SK-N-SH (cell line): ENCODE measurements around the gene MYO1D.

Source experiments
- ELF1 ChIP-seq: IDR thresholded peaks from 2 replicates; pipeline ENCODE4 v1.4.0; 2012
- EZH2phosphoT487 ChIP-seq: fragments of 200-600 bp; sonication (generic); IDR thresholded peaks from 2 replicates; pipeline ENCODE4 v1.6.1; 2017; ENCODE audit warnings: low read depth, mixed run types, mild to moderate bottlenecking, antibody characterized with exemption, moderate library complexity, borderline replicate concordance
- NRF1 ChIP-seq: IDR thresholded peaks from 2 replicates; pipeline ENCODE4 v1.6.1; 2012; ENCODE audit warnings: low read depth, mild to moderate bottlenecking, low read length
- RFX5 ChIP-seq: IDR thresholded peaks from 2 replicates; pipeline ENCODE4 v1.6.1; 2012; ENCODE audit warnings: mild to moderate bottlenecking, improper control_type of control experiment, low read length
- RXRA ChIP-seq: IDR thresholded peaks from 2 replicates; pipeline ENCODE4 v1.4.0; 2012; ENCODE audit warnings: low read depth, mild to moderate bottlenecking, borderline replicate concordance
- SMC3 ChIP-seq: IDR thresholded peaks from 2 replicates; pipeline ENCODE4 v1.6.1; 2012; ENCODE audit warnings: low read depth, low read length, improper control_type of control experiment
- TEAD4 ChIP-seq: IDR thresholded peaks from 2 replicates; pipeline ENCODE4 v1.4.0; 2012; ENCODE audit warnings: mild to moderate bottlenecking, borderline replicate concordance; ENCODE audit not compliant: insufficient read depth
- TF ChIP-seq, protein P1 (sequence below): fragments of 200-600 bp; sonication (generic); IDR thresholded peaks from 2 replicates; pipeline ENCODE4 v1.6.1; 2017; ENCODE audit warnings: antibody characterized with exemption, mild to moderate bottlenecking, moderate library complexity
- TF ChIP-seq, protein P2 (sequence below): IDR thresholded peaks from 2 replicates; pipeline ENCODE4 v1.6.1; 2012; ENCODE audit warnings: mild to moderate bottlenecking, low read depth, low read length, moderate library complexity
- TF ChIP-seq, protein P3 (sequence below): IDR thresholded peaks from 2 replicates; pipeline ENCODE4 v1.4.0; 2012; ENCODE audit warnings: low read depth
- TF ChIP-seq, protein P4 (sequence below): IDR thresholded peaks from 2 replicates; pipeline ENCODE4 v1.4.0; 2012; ENCODE audit warnings: low read depth, borderline replicate concordance

DNA sequence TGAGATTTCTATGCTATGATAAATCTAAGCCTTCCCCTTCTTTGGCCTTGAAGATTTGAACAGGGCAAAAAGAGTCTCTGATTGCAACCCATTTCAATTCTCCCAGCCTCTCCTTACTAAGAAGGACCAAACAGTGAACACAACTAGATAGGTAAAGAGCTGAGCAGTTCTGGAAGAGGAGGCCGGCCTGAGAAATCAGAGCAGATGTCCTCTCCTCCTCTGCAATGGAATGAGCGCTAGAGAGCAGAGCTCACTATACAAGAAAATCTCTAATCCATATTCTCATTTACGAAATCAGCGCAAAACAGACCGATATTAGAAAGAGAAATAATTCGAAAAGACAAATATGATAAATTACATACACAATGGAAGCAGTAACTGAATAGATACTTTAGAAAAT is 266.0 kb downstream of the MYO1D start:
- TF ChIP-seq, protein P1, sequence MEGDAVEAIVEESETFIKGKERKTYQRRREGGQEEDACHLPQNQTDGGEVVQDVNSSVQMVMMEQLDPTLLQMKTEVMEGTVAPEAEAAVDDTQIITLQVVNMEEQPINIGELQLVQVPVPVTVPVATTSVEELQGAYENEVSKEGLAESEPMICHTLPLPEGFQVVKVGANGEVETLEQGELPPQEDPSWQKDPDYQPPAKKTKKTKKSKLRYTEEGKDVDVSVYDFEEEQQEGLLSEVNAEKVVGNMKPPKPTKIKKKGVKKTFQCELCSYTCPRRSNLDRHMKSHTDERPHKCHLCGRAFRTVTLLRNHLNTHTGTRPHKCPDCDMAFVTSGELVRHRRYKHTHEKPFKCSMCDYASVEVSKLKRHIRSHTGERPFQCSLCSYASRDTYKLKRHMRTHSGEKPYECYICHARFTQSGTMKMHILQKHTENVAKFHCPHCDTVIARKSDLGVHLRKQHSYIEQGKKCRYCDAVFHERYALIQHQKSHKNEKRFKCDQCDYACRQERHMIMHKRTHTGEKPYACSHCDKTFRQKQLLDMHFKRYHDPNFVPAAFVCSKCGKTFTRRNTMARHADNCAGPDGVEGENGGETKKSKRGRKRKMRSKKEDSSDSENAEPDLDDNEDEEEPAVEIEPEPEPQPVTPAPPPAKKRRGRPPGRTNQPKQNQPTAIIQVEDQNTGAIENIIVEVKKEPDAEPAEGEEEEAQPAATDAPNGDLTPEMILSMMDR = no peak
- TF ChIP-seq SMC3 (no peak), ELF1 (no peak), TEAD4 (no peak), EZH2phosphoT487 (no peak), NRF1 (no peak), RFX5 (no peak), RXRA (no peak)
- TF ChIP-seq, protein P2, sequence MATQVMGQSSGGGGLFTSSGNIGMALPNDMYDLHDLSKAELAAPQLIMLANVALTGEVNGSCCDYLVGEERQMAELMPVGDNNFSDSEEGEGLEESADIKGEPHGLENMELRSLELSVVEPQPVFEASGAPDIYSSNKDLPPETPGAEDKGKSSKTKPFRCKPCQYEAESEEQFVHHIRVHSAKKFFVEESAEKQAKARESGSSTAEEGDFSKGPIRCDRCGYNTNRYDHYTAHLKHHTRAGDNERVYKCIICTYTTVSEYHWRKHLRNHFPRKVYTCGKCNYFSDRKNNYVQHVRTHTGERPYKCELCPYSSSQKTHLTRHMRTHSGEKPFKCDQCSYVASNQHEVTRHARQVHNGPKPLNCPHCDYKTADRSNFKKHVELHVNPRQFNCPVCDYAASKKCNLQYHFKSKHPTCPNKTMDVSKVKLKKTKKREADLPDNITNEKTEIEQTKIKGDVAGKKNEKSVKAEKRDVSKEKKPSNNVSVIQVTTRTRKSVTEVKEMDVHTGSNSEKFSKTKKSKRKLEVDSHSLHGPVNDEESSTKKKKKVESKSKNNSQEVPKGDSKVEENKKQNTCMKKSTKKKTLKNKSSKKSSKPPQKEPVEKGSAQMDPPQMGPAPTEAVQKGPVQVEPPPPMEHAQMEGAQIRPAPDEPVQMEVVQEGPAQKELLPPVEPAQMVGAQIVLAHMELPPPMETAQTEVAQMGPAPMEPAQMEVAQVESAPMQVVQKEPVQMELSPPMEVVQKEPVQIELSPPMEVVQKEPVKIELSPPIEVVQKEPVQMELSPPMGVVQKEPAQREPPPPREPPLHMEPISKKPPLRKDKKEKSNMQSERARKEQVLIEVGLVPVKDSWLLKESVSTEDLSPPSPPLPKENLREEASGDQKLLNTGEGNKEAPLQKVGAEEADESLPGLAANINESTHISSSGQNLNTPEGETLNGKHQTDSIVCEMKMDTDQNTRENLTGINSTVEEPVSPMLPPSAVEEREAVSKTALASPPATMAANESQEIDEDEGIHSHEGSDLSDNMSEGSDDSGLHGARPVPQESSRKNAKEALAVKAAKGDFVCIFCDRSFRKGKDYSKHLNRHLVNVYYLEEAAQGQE = no peak
- TF ChIP-seq, protein P3, sequence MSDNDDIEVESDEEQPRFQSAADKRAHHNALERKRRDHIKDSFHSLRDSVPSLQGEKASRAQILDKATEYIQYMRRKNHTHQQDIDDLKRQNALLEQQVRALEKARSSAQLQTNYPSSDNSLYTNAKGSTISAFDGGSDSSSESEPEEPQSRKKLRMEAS = no peak
- TF ChIP-seq, protein P4, sequence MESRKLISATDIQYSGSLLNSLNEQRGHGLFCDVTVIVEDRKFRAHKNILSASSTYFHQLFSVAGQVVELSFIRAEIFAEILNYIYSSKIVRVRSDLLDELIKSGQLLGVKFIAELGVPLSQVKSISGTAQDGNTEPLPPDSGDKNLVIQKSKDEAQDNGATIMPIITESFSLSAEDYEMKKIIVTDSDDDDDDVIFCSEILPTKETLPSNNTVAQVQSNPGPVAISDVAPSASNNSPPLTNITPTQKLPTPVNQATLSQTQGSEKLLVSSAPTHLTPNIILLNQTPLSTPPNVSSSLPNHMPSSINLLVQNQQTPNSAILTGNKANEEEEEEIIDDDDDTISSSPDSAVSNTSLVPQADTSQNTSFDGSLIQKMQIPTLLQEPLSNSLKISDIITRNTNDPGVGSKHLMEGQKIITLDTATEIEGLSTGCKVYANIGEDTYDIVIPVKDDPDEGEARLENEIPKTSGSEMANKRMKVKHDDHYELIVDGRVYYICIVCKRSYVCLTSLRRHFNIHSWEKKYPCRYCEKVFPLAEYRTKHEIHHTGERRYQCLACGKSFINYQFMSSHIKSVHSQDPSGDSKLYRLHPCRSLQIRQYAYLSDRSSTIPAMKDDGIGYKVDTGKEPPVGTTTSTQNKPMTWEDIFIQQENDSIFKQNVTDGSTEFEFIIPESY = no peak
